Lower lobe of right lung (tissue), 2 donors: ENCODE measurements around the gene HTR3E. TPM values are rescaled to one million over a fixed set of nuclear protein-coding genes. Genes with fewer than 3 reads are reported as not detected.

ENCODE experiments used
- ATAC-seq, 2 donors: fragments of 200-7000 bp; cut with Tn5 transposase; one replicate each; pipeline ENCODE4 v1.9.1; 2020 to 2022; ENCODE audit warnings: mild to moderate bottlenecking in 2 of 2, moderate library complexity in 2 of 2
- DNase-seq: peaks from one replicate; pipeline ENCODE4 v3.0.0-alpha.2; 2020
- H3K27ac ChIP-seq: fragments of 200-600 bp; one replicate; pipeline ENCODE4 v1.8.0; 2022
- H3K27me3 ChIP-seq: fragments of 200-600 bp; one replicate; pipeline ENCODE4 v1.8.0; 2022; ENCODE audit warnings: low read depth
- H3K36me3 ChIP-seq: fragments of 200-600 bp; one replicate; pipeline ENCODE4 v1.8.0; 2022; ENCODE audit warnings: mild to moderate bottlenecking
- H3K4me1 ChIP-seq: fragments of 200-600 bp; one replicate; pipeline ENCODE4 v1.8.0; 2022
- H3K4me3 ChIP-seq: fragments of 200-600 bp; one replicate; pipeline ENCODE4 v1.8.0; 2022; ENCODE audit warnings: mild to moderate bottlenecking
- H3K9me3 ChIP-seq: fragments of 200-600 bp; one replicate; pipeline ENCODE4 v1.8.0; 2022
- CTCF ChIP-seq: fragments of 200-600 bp; IDR thresholded peaks from one replicate; pipeline ENCODE4 v1.8.0; 2022; ENCODE audit warnings: antibody characterized with exemption, mild to moderate bottlenecking
- intact Hi-C: fragments of 100-400 bp; cut with DNase I; formaldehyde crosslinking; loops from one replicate; pipeline ENCODE4 v1.11.0; 2022
- long read RNA-seq: library from polyadenylated mRNA; unstranded; transcript quantifications from one replicate; pipeline ENCODE4 v2.0.0, GENCODE V29; 2021
- total RNA-seq: library from RNA; stranded (reverse); fragmentation: NEBNext Ultra II Directional; extraction: Animal tissue kit (Norgen Biotek cat#: 25700); gene quantifications from one replicate; pipeline ENCODE4 v1.2.1, GENCODE V29; 2021
- donor health status: DM: no; HTN: yes; CAD: no; lungs with severe emphysema.

HTR3E gene
- total RNA-seq = not detected
- long read RNA-seq, partial matches to known transcripts = 0 of 1 reads
- long read RNA-seq, other reads (novel, unspliced or antisense) = 1 of 1 reads

- DNase-seq = no peak
- Histone ChIP-seq H3K4me3 (no peak within 1 kb of the TSS), H3K27me3 (no peaks in the 10 kb centered on the region), H3K4me1 (no peaks in the 10 kb centered on the region), H3K9me3 (peaks cover 12% of the 10 kb centered on the region), H3K27ac (no peak within 1 kb of the TSS), H3K36me3 (no peaks in the 10 kb centered on the region)
- intact Hi-C loops = no loop called here
- TF ChIP-seq CTCF = no peak
- ATAC-seq = no peak
Observed at GRCh38 chr3:184096811-184097383, at the start of gene HTR3E. Gene HTR3E (plus strand): TSS chr3:184097064. CDS start chr3:184097530, 466 bp downstream.

GRCh38 chr3:184050217-184050847 is 46.5 kb upstream of the HTR3E start:
- ATAC-seq = no peak
- DNase-seq = no peak
- no peak overlapping the region for H3K4me3 ChIP-seq
- no peaks in the 10 kb centered on the region for H3K27me3 ChIP-seq
- H3K4me1 ChIP-seq = no peaks in the 10 kb centered on the region
- intact Hi-C loops = no loop called here
- H3K27ac ChIP-seq = no peak overlapping the region
- TF ChIP-seq CTCF = no peak
- H3K9me3 ChIP-seq = no peaks in the 10 kb centered on the region
- H3K36me3 ChIP-seq = no peaks in the 10 kb centered on the region

GRCh38 chr3:184052767-184053166 is 44.1 kb upstream of the HTR3E start, which contains the start of gene HTR3C:
Gene HTR3C (plus strand): TSS chr3:184053047. CDS start chr3:184053081, 34 bp downstream.
- no peaks in the 10 kb centered on the region for H3K36me3 ChIP-seq
- no peak for ATAC-seq

GRCh38 chr3:184058029-184058428 is 38.8 kb upstream of the HTR3E start:
- intact Hi-C loops = no loop called here
- no peaks in the 10 kb centered on the region for H3K4me1 ChIP-seq

More at GRCh38 chr3:184052767-184053166, 44.1 kb upstream of the HTR3E start, which contains the start of gene HTR3C:
- Histone ChIP-seq H3K4me1 (no peaks in the 10 kb centered on the region), H3K27ac (no peak within 1 kb of the TSS), H3K4me3 (no peak within 1 kb of the TSS), H3K27me3 (no peaks in the 10 kb centered on the region), H3K9me3 (no peaks in the 10 kb centered on the region)
- DNase-seq = no peak
- intact Hi-C loops = no loop called here
- no peak for TF ChIP-seq CTCF

GRCh38 chr3:184059424-184059823 is 37.4 kb upstream of the HTR3E start:
- DNase-seq (no peak), ATAC-seq (no peak)
- no peaks in the 10 kb centered on the region for H3K36me3 ChIP-seq

More at GRCh38 chr3:184058029-184058428, 38.8 kb upstream of the HTR3E start:
- DNase-seq = no peak
- Histone ChIP-seq H3K27ac (no peak overlapping the region), H3K4me3 (no peak overlapping the region), H3K9me3 (no peaks in the 10 kb centered on the region), H3K27me3 (no peaks in the 10 kb centered on the region), H3K36me3 (no peaks in the 10 kb centered on the region)
- no peak for TF ChIP-seq CTCF
- ATAC-seq = no peak

More at GRCh38 chr3:184059424-184059823, 37.4 kb upstream of the HTR3E start:
- H3K27ac ChIP-seq = no peak overlapping the region
- no peaks in the 10 kb centered on the region for H3K9me3 ChIP-seq
- no peak for TF ChIP-seq CTCF
- H3K27me3 ChIP-seq = no peaks in the 10 kb centered on the region
- no peak overlapping the region for H3K4me3 ChIP-seq
- intact Hi-C loops = no loop called here
- no peaks in the 10 kb centered on the region for H3K4me1 ChIP-seq
